HK-2 (cell line): ENCODE measurements around the gene HECTD2.
"Not testable (repeated sequence)": the region's sequence is repeated elsewhere in the genome, so short reads cannot be mapped to it uniquely, and the experiment has no call there.

Source experiments
- DNase-seq: peaks from one replicate; pipeline ENCODE4 v3.0.0-alpha.2; 2018; ENCODE audit not compliant: unreplicated experiment

The HECTD2 gene

GRCh38 chr10:91536733-91537132 is 126.6 kb downstream of the HECTD2 start:
- no peak for DNase-seq

DNA sequence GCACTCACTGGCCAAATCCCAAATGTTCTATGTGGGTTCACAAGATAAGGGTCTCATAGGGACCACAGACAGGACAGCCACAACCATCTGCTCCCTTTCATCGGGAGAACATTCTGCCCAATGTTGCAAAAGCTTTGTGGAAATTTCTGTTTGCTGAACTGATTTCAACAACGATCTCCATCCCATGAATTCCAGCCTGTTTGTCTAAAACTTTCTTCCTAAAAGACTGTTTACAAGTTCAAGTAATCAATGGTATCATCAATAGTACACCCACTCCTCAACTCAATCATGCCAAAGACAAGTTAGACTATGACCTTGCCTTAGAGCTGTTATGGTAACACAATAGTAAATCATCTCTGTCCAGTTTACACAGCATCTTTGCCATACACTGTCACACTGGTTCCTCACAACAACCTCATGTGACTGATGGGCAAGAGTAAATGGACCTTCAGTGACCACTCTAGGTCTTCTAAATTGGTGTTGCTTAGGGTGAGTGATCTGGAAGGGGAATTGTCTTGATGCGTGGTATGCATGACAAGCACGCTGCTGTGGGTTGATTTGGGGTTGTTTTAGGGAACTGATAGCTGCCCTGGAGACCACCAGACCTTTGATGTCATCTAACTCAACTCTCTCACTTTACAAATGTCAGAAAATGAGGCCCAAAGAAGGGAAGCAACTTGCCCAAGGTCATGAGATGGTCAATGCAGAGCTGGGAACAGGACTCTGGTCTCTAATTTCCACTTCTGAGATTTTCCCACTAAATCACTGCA is 127.7 kb downstream of the HECTD2 start:
- no peak for DNase-seq

DNA sequence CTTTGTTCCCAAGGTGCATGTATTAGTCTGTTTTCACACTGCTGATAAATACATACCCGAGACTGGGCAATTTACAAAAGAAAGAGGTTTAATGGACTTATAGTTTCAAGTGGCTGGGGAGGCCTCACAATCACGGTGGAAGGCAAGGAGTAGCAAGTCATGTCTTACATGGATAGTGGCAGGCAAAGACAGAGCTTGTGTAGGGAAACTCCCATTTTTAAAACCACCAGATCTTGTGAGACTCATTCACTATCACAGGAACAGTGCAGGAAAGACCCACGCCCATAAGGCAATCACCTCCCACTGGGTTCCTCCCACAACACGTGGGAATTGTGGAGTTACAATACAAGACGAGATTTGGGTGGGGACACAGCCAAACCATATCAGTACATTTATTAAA is 129.8 kb downstream of the HECTD2 start:
- DNase-seq = no peak

DNA sequence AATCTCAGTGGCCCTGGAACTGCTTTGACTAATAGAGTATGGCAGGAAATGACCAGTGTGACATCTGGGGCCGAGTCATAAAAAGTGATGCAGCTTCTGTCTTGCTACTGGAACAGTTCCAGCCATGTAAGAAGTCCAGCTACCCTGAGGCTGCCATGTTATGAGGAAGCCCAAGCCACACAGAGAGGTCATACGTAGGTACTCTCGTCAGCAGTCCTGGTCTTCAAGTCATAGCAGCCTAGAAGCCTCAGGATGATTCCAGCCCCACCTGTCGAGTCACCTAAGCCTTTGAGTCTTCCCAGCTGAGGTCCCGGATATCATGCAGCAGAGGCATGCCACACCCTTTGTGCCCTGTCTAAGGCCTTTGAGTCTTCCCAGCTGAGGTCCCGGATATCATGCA is 130.6 kb downstream of the HECTD2 start:
- no peak for DNase-seq

- DNase-seq = no peak
Observed at GRCh38 chr10:91541481-91541880, 131.3 kb downstream of the HECTD2 start.

DNA sequence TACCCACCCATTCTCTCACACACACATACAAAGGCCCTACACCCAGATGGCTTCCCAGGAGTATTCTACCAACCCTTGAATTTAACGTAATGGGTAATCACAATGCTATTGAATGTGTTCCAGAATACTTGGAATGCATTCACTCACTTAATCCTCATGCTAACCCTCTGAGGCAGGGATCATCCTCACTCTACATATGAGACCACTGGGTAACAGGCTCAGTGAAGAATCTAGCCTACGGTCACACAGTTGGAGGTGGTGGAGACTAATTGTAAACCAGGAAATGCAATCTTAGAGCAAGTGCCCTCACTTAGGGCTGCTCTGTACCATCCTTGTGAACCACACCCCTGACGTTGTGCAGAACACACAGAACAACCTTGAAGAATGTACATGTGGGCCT is 135.2 kb downstream of the HECTD2 start:
- DNase-seq = no peak

DNA sequence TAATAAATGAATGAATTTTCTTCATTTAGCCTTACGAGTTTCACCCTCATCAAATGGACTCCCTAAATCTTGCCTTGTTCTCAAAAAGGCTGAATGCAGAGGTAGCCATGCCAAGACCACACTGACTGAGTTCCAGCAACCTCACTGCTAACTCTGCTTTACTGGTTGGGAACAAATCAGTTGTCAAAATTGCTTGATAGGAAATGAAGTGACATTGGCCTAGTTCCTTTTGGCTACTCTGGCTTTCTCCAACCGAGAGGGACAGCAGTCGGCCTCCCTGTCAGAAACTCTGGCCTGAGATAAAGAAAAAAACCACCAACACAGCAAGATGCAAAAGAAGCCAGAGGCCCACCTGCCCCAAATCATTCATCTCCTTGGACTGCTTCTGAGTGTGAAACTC is 135.7 kb downstream of the HECTD2 start:
- no peak for DNase-seq

GRCh38 chr10:91549262-91549661 is 139.1 kb downstream of the HECTD2 start:
- DNase-seq = no peak

DNA sequence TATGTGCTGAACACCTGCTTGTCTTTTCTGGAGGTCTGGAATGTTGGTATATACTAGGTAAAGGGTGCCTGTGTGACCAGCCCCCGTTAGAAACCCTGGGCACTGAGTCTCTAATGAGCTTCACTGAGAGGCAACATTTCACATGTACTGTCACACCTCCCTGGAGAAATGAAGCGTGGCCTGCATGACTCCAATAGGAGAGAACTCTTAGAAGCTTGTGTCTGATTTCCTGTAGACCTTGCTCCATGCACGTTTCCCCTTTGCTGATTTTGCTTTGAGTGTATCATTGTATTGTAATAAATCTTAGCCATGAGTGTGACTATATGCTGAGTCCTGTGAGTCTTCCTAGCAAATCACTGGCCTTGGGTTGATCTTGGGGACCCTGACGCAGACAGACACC is 139.9 kb downstream of the HECTD2 start:
- no peak for DNase-seq

DNA sequence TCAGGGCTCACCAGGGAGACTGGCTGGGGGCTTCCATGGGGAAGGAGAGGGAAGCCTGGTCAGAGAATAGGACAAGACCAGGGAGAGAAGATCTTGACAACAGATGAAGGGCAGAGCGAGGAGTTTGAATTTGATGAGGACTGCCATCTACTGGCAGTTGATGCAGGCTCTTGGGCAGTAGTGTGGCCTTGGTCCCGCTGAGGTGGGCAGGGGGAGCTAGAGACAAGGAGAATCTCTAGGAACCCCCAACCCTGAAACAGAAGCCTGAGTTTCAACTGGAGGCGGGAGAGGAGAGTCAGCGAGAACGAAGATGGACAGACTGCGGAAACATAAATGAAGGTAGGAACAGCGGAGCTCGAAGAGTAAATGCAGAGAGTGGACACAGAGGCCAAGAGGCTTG is 141.7 kb downstream of the HECTD2 start:
- DNase-seq = peak; percentile 18

DNA sequence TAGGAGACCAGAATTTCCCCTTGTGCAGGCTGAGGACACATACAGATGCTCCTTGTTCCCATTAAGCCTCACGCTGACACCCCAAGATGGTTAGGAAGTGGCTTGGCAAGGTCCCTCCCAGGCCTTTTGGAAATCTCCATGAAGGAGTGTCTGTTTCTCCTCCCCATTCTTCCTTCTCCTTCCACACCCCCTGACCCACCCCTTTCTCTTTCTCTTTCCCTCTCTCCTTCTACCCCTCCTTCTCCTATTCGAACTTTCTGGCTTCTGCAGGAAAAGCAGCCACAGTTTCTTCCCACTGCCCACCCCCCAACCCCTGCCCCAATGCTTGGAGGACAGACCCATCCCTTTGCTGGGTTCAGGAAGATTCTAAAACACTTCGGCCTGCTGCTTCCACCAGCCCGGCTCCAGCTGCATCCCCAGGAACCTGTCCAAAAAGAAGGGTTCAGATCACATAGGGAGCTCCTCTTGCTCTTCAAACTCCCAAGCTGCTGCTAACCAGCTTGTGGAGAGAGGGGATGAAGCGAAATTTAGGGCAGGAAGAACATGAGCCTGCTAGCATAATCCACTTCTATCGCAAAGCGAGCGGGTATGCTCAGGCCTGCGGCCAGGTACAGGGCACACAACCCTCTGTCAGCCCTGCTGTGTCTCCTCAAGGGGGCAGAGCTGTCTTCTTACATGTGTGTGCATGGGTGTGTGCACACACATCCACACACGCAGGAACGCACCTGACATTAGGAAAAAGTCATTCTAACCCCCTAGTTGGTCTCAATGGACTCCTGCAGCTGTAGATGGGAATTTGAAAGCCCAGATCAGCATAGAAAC is 142.3 kb downstream of the HECTD2 start:
- DNase-seq = peak; percentile 10

DNA sequence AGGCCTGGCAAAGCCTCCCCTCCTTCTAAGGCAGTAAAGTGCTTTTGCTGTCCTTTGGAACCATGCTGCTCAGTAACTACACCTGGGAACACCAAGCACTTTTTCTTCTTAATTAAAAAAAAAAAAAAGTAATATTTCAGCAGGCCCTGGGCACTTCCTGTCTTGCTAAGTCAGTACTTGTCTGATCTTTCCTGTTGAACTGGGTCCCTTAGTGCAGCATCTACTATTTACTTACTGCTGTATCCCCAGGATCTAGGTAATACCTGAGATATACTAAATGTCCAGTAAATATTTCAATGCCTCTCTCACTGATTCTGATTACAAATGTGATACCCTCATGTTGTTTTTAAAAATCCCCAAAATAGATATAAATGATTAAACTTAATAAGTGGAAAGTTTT is 145.3 kb downstream of the HECTD2 start:
- DNase-seq = no peak

DNA sequence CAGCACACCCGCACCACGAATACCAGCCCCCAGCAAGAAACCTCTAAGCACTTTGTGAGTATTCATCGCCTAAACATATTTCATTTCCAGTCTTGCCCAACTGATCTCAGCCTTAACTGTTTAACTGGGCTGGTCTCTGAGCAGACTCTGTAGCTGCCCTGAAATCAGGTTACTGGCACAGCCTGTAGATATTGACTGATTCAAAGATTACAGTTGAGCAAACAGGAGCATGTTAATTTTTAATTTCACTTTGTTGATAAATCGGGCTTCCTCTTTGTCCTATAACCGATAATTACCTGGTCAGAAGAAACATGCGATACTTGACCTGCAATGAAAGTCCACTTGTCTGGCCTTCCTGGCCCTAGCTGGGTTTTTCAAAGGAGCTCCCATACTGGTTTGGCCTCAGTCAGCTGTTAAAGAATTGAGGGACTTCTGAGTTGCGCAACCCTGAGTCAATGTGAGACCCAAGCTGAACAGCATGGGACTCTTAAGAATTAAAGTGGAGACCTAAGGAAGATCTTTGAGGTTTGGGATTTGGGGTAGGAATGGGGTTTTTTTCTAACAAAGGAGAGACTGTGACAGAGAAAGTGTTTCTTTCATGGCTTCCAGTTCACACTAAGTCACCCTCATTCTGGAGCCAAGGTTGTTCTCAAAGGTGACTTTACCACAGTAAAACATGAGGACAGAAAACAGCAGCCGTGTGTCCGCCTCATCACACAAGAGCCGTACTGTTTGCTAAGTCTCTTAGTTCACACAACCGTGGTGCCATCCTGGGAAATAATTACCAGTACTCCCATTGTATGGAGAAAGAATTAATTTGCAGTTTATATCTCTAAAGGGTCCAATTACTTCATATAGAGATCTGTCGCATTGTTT is 146.8 kb downstream of the HECTD2 start:
- DNase-seq = no peak

GRCh38 chr10:91557651-91558111 is 147.5 kb downstream of the HECTD2 start:
- DNase-seq = no peak

- no peak for DNase-seq
Observed at GRCh38 chr10:91558473-91558872, 148.3 kb downstream of the HECTD2 start.

- no peak for DNase-seq
Observed at GRCh38 chr10:91559169-91559568, 149.0 kb downstream of the HECTD2 start.

- DNase-seq = no peak
Observed at GRCh38 chr10:91559750-91560149, 149.6 kb downstream of the HECTD2 start.

DNA sequence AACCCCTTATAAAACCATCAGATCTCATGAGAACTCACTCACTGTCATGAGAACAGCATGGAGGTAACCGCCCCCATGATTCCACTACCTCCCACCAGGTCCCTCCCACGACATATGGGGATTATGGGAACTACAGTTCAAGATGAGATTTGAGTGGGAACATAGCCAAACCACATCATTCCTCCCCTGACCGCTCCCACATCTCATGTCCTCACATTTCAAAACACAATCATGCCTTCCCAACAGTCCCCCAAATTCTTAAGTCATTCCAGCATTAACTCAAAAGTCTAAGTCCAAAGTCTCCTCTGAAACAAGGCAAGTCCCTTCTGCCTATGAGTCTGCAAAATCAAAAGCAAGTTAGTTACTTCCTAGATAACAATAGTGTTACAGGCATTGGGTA is 150.7 kb downstream of the HECTD2 start:
- not testable (repeated sequence) for DNase-seq

DNA sequence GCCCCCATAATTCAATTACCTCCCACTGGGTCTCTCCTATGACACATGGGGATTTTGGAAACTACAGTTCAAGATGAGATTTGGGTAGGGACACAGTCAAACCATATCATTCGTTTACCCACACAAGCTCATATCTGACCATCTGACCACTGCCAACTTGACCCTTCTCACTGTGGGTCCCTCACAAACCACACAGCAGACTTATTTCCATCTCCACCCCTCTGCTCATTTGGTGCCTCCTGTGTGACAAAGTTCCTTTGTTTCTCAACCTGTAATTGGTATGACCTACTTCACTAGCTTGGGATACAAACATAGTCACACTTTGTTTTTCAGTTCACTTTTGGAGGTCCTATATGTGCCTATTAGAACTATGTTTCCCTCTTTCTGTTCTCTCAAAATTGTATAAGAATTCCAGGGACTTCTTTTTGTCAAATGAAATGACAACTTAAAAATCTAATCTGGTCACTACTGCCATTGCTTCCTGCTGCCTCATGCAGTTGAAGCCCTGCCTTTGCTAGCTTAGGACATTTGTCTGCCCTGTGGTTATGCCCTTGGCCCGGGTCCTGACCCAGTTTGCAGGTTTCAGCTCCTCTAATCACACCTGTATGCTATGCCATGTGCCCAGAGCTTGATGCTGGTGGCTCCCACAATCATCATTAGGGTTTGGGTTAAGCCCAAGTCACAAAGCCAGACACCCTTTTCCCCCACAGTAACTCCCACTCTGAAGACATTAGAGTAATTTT is 152.9 kb downstream of the HECTD2 start:
- no peak for DNase-seq

DNA sequence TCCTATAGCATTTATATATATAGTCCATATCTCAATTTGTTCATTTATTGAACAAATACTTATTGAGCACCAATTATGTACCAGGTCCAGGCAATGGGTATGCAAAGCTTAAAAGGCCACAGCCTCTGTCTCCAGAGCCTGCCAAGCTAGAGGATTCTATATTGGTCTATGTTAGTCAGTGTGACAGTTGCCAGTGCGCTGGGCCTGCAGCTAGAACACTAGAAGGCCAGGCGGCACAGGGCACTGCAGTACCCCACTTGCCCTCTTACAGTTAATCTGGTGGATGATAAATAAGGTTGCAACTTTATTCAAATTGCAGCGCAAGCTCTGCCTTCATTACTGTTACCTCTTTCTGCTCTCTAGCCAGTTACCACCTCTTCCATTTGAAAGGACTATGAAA is 153.9 kb downstream of the HECTD2 start:
- no peak for DNase-seq
